ENCODE data around the gene TNIP1.

TNIP1 gene

GRCh38 chr5:151020304-151021110 lies 60.3 kb downstream of the TNIP1 start, which contains the start of gene GPX3:
TSS of gene GPX3 (plus strand) at chr5:151020591. CDS start at chr5:151020655, 64 bp downstream.
- no peak for DNase-seq (ENCODE audit: low read depth)

- DNase-seq (ENCODE audit: low read depth), result no peak
Observed at GRCh38 chr5:151019331-151019730, 61.5 kb downstream of the TNIP1 start.

DNA sequence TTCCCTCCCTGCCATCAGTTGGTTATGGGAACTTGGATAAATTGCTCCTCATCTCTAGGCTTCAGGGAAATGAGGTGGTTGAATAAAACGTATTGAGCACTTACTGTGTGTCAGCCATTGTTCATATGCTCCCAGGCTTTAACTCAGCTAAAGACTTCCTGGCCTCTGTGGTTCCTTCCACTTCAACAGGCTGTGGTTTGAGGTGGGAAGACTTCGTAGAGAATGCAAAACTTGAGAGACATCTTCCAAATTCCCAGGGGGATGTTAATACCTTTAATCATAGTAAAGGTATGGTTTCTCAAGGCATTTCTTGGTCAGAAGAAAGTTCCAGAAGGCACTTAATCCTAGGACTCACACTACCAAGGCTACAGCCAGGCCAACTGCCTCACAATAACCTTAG lies 62.0 kb downstream of the TNIP1 start:
- no peak for DNase-seq (ENCODE audit: low read depth)

DNA sequence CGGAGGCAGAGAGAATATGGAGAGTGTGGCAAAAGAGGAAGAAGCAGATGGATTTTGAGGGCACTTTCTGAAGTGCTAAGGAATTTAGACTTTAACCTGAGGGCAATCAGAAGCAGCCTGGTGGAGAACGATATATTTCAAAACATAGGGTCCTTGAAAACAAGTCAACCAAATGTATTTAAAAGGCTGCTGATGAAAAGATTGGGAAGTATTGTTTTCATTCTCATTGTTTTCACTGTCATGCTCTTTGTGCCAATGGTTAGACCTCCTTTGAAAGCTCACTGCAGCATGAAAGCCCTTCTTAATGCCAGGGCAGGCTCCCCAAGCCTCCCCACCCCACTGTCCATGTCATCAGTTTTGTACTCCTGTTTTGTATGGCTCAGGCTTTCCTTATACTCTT lies 62.9 kb downstream of the TNIP1 start:
- no peak for DNase-seq (ENCODE audit: low read depth)

- no peak for DNase-seq (ENCODE audit: low read depth)
Observed at GRCh38 chr5:151016700-151017099, 64.1 kb downstream of the TNIP1 start.

DNA sequence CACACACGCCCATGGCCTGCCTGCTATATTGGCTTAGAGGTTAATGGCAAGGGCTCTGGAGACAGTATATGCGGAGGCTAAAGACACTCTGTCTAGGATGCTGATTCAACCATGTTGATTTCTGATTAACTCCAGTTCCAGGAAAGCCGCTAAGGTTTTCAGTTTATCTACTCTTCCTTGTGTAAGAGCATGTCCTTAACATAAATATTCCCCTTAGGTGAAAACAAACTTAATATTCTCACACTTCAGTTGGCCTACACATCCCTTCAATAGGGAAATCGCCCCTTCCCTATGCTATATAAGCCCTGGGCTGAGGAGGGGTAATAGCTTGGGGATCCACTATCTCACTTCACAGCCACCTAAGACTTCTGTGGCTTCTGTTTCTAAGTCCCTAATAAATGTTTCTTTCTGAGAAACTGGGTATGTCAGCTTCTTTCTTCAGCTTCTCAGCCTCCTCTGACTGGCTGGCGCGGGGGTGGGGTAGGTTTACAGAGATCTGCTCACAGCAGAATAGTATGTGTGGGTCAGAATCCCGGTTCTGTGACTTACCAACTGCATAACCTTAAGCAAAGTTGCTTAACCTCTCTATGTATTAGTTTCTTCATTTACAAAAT lies 64.8 kb downstream of the TNIP1 start:
- no peak for DNase-seq (ENCODE audit: low read depth)

DNA sequence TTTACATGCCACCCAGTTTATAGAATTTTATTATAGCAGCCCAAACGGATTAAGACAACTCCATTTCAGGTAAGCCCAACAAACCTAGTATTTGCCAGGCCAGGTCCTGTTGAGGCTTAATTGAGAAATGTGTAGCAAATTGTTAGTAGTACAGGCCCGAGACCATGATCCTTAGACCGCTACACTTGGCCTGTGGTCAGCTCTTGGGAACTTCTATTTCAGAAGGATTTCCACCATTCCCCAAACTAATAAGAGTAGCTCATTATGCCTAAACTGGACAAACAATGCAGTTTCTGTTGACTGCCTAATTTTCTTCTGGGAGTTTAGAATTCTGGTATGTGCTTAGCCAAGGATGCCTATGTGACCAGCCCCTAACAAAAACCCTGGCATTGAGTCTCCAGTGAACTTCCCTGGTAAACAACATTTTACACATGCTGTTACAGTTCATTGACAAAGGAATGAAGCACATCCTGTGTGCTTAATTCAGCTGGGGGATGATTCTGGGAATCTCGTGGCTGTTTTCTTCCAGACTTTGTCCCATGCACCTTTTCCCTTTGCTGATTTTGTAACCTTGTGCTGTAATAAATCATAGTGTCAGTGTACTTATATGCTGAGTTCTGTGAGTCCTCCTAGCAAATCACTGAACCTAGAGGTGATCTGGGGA lies 66.0 kb downstream of the TNIP1 start:
- DNase-seq (ENCODE audit: low read depth), result no peak

GRCh38 chr5:151012862-151013261 lies 68.0 kb downstream of the TNIP1 start:
- DNase-seq (ENCODE audit: low read depth), result no peak

DNA sequence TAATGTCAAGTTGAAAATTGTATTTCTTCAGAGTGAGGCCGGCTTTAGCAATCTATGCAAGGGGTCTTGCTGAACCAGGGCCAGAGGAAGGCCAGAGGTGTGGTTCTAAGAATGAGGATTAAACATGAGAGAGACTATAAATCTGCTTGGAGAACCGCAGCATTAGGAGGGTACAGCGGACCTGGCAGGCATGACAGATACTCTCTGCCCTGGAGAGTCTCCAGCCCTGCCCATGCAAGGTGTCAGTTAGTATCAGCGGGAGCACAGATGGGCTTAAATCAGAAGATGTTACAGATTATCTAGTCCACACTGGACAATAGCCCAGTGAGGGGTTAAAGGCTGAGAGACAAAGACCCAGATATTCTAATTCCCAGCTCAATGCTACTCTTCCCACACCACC lies 71.9 kb downstream of the TNIP1 start:
- no peak for DNase-seq (ENCODE audit: low read depth)

GRCh38 chr5:151008210-151008491 lies 72.7 kb downstream of the TNIP1 start:
- no peak for DNase-seq (ENCODE audit: low read depth)

- no peak for DNase-seq (ENCODE audit: low read depth)
Observed at GRCh38 chr5:151007430-151008209, 73.2 kb downstream of the TNIP1 start.

- DNase-seq (ENCODE audit: low read depth), result no peak
Observed at GRCh38 chr5:151006704-151007334, 74.0 kb downstream of the TNIP1 start.

DNA sequence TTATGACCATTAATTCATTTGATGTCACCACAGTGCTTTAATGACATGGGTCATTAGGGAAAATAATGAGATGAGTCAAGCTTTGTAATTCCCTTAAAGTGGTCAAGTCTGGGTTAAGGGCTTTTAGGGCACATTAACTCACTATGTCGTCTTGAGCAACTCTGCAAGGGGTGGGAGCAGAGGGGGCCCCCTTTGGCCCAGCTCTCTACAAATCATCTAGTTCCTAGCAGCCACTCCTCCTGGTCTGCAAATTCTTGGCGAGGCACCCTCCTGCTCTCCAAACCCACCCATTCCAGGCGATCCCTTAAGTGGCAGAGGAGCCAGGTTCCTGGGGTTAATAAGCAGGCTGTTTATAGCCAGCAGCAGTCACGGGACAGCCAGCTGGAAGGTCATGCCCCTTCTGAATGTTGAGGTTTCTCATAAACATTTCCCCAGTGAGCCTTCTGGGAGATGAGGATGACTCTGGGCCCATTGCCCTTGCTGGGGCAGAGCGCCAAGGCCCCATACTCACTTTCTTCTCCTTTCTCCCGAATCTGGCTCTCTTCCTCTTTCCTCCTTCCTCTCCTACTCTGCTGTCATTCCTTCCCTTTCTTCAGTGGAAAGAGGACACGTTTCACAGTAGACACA lies 74.8 kb downstream of the TNIP1 start:
- DNase-seq (ENCODE audit: low read depth), result no peak

DNA sequence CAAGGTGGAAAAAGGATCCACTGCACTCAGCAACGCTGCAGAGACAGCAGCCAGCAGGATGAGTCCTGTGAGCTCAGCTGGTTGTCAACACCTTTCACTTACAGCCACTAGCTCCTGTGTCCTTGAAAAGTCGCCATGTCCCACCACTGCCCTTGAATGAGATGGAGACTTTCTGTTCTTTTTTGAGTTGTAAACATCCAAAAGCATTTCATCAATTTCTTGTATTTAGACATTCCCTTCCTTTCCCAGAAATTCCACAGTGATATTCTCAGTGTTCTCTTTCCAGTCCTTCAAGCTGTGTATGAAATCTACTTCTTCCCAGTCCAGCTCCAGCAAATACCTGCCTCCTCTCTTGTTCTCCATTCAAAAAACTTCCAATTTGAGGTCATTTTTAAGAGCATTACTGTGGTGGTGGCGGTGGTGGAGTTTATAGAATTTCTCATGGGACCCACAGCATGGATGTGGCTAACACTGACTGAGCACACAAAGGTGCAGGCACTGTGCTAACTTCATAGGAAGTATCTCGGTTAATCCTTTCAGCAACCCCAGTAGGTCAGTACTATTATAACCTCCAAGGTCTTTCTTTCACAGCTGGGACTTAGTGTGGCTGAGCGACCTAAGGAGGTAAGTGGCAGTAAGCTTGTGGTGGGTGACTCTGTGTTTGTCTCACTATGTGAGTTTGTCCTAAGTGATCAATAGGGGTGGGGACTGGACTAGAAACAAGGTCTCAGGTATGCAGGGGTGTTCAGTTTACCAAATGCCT lies 75.5 kb downstream of the TNIP1 start:
- no peak for DNase-seq (ENCODE audit: low read depth)

GRCh38 chr5:151004499-151004898 lies 76.3 kb downstream of the TNIP1 start:
- no peak for DNase-seq (ENCODE audit: low read depth)

- DNase-seq (ENCODE audit: low read depth), result no peak
Observed at GRCh38 chr5:151003503-151003860, 77.4 kb downstream of the TNIP1 start.

- no peak for DNase-seq (ENCODE audit: low read depth)
Observed at GRCh38 chr5:151002681-151003502, 77.9 kb downstream of the TNIP1 start.

DNA sequence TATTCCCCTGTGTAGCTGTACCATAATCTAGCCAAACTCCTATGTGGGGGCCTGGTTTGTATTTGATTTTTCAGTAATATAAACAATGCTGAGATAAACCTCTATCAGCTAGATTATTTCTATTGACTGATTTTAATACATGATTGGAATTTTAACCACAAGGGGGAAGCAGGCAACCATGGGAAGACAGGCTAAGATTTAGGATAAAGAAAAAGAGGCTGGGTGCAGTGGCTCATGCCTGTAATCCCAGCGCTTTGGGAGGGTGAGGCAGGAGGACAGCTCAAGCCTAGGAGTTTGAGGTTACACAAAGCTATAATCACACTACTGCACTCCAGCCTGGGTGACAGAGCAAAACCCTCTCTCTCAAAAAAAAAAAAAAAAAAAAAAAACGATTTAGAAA lies 78.6 kb downstream of the TNIP1 start:
- DNase-seq (ENCODE audit: low read depth), result peak; percentile 16

- no peak for DNase-seq (ENCODE audit: low read depth)
Observed at GRCh38 chr5:151001436-151001835, 79.4 kb downstream of the TNIP1 start.

All from HS-5 (cell line).